AG04450 (cell line): Measurements from ENCODE around the gene TMEM35B. TPM values are rescaled to one million over a fixed set of nuclear protein-coding genes. Genes with fewer than 3 reads are reported as not detected.
"Not testable (repeated sequence)": the region's sequence is repeated elsewhere in the genome, so short reads cannot be mapped to it uniquely, and the experiment has no call there.

ENCODE experiments used
- CTCF ChIA-PET: fragments of 300-600, 350-600 bp; formaldehyde crosslinking; extraction: SDS; loops from one replicate; lab custom pipeline; 2022; ENCODE audit warnings: antibody characterized with exemption, inconsistent platforms; lab: Charles Lee
- POLR2A ChIA-PET: fragments of 350-600 bp; formaldehyde crosslinking; extraction: SDS; loops from one replicate; lab custom pipeline; 2021; ENCODE audit warnings: antibody characterized with exemption, inconsistent platforms; lab: Yijun Ruan, JAX
- DNase-seq: peaks from one replicate; pipeline ENCODE4 v3.0.0-alpha.2; 2011; ENCODE audit warnings: low read depth, low spot score
- H3K27ac ChIP-seq: one replicate; pipeline ENCODE4 v1.5.1; 2012; ENCODE audit warnings: low read depth, low read length, control low read depth
- H3K27me3 ChIP-seq: one replicate; pipeline ENCODE4 v1.6.0; 2012; ENCODE audit warnings: low read length; ENCODE audit not compliant: control insufficient read depth, insufficient read depth
- H3K4me3 ChIP-seq: 2 replicates; pipeline ENCODE4 v1.5.1; 2011; ENCODE audit warnings: mild to moderate bottlenecking, low read depth, low read length, control low read depth
- H3K9me3 ChIP-seq: 2 replicates; pipeline ENCODE4 v1.5.1; 2012; ENCODE audit warnings: low read length; ENCODE audit not compliant: control insufficient read depth, insufficient read depth
- CTCF ChIP-seq: IDR thresholded peaks from 2 replicates; pipeline ENCODE4 v1.5.1; 2011; ENCODE audit warnings: low read depth, low read length, control low read depth, inconsistent platforms
- polyA plus RNA-seq: library from polyadenylated mRNA; depleted of rRNA; stranded (reverse); fragments of >200 nt; gene quantifications from 2 replicates; pipeline ENCODE4 v1.2.3, GENCODE V29; 2011; rRNA removed
- small RNA-seq: library from RNA; depleted of rRNA; stranded (forward); fragments of <200 nt; gene quantifications from one replicate; pipeline ENCODE3, GENCODE V24; 2012; ENCODE audit warnings: low read depth; ENCODE audit not compliant: insufficient read length

TMEM35B gene
- polyA plus RNA-seq, 1 experiment: 37.8 TPM

GRCh38 chr1:34965597-34965996, 19.6 kb downstream of the TMEM35B start:
- no peak overlapping the region for H3K4me3 ChIP-seq
- ChIA-PET POLR2A (no interaction called here), CTCF (no interaction called here)

GRCh38 chr1:34950428-34950827, 34.7 kb downstream of the TMEM35B start:
- Histone ChIP-seq H3K27ac (no peak overlapping the region), H3K9me3 (no peaks in the 10 kb centered on the region; the same call in 1 of the 2 replicates), H3K4me3 (no peak overlapping the region), H3K27me3 (no peaks in the 10 kb centered on the region)
- ChIA-PET POLR2A (no interaction called here), CTCF (no interaction called here)
- no peak for TF ChIP-seq CTCF
- DNase-seq: no peak

More at GRCh38 chr1:34965597-34965996, 19.6 kb downstream of the TMEM35B start:
- no peak for TF ChIP-seq CTCF
- DNase-seq: no peak
- Histone ChIP-seq H3K27ac (no peak overlapping the region), H3K9me3 (peaks cover 4% of the 10 kb centered on the region), H3K27me3 (no peaks in the 10 kb centered on the region)

GRCh38 chr1:34948739-34949138, 36.4 kb downstream of the TMEM35B start:
- H3K9me3 ChIP-seq, CTCF ChIA-PET, POLR2A ChIA-PET: not testable (repeated sequence)

GRCh38 chr1:34947641-34948314, 37.4 kb downstream of the TMEM35B start:
- POLR2A ChIA-PET, H3K9me3 ChIP-seq, H3K27me3 ChIP-seq, DNase-seq, H3K27ac ChIP-seq, CTCF ChIA-PET, H3K4me3 ChIP-seq: not testable (repeated sequence)

More at GRCh38 chr1:34948739-34949138, 36.4 kb downstream of the TMEM35B start:
- not testable (repeated sequence) for H3K27me3 ChIP-seq, H3K4me3 ChIP-seq, DNase-seq, H3K27ac ChIP-seq

- no peak overlapping the region for H3K27ac ChIP-seq
- DNase-seq: no peak
- ChIA-PET POLR2A (no interaction called here), CTCF (no interaction called here)
- no peaks in the 10 kb centered on the region; the same call in 1 of the 2 replicates for H3K9me3 ChIP-seq
- no peak for TF ChIP-seq CTCF
- no peak overlapping the region for H3K4me3 ChIP-seq
- H3K27me3 ChIP-seq: no peaks in the 10 kb centered on the region
These were observed 38.9 kb downstream of the TMEM35B start for GRCh38 chr1:34946211-34946610.

GRCh38 chr1:34941798-34942197, 43.3 kb downstream of the TMEM35B start:
- H3K27me3 ChIP-seq, H3K9me3 ChIP-seq, H3K27ac ChIP-seq, DNase-seq, CTCF ChIA-PET, H3K4me3 ChIP-seq, POLR2A ChIA-PET: not testable (repeated sequence)

Small RNAs within 50 kb of the gene (small RNA-seq; reads per million reads assigned to genes)
- gene TMEM35B: not detected

Other genes starting within 250 kb of the TMEM35B start
- gene GJB5, start 230.3 kb downstream of the TMEM35B start, polyA plus RNA-seq: not detected in 2 replicates
- not detected in 2 replicates for gene GJB4, start 225.6 kb downstream of the TMEM35B start, polyA plus RNA-seq
- gene GJB3, start 204.1 kb downstream of the TMEM35B start, polyA plus RNA-seq: not detected in 2 replicates
- not detected in 2 replicates for gene GJA4, start 192.3 kb downstream of the TMEM35B start, polyA plus RNA-seq
- 41.7 and 46.1 TPM in 2 replicates for gene SMIM12, start 125.6 kb downstream of the TMEM35B start, polyA plus RNA-seq
- gene DLGAP3, start 55.7 kb downstream of the TMEM35B start, polyA plus RNA-seq: not detected in 2 replicates
- 12.1 and 12.2 TPM in 2 replicates for gene ZMYM6, start 46.6 kb upstream of the TMEM35B start, polyA plus RNA-seq
- gene ZMYM1, start 94.0 kb upstream of the TMEM35B start, polyA plus RNA-seq: 9.7 and 12.9 TPM in 2 replicates
- gene SFPQ, start 207.8 kb upstream of the TMEM35B start, polyA plus RNA-seq: 107 and 126 TPM in 2 replicates